Heart right ventricle (tissue), 16 donors: ENCODE data around the gene NR2E3. TPM values are rescaled to one million over a fixed set of nuclear protein-coding genes. Genes with fewer than 3 reads are reported as not detected.

ENCODE experiments used
- ATAC-seq, 8 donors: fragments of 200-7000 bp; cut with Tn5 transposase; one replicate each; pipeline ENCODE4 v1.9.1; 2020; ENCODE audit warnings: mild to moderate bottlenecking in 8 of 8, moderate library complexity in 8 of 8, moderate number of reproducible peaks in 1 of 8
- DNase-seq, 2 donors: peaks; one replicate each; pipeline ENCODE4 v3.0.0-alpha.2; 2020
- H3K27ac ChIP-seq, 10 donors: fragments of 200-600 bp; sonication (generic) in 2 of 10; one replicate each; pipeline versions ENCODE4 v1.5.0 to v1.8.0; 2020 to 2022; ENCODE audit warnings: mild to moderate bottlenecking in 3 of 10
- H3K27me3 ChIP-seq, 7 donors: fragments of 200-600 bp; one replicate each; pipeline ENCODE4 v1.8.0; 2021 to 2022; ENCODE audit warnings: mild to moderate bottlenecking in 2 of 7
- H3K36me3 ChIP-seq, 9 donors: fragments of 200-600 bp; sonication (generic) in 1 of 9; one replicate each; pipeline versions ENCODE4 v1.5.0 to v1.8.0; 2020 to 2022; ENCODE audit warnings: mild to moderate bottlenecking in 2 of 9
- H3K4me1 ChIP-seq, 9 donors: fragments of 200-600 bp; sonication (generic) in 1 of 9; one replicate each; pipeline versions ENCODE4 v1.5.0 to v1.8.0; 2020 to 2022; ENCODE audit warnings: mild to moderate bottlenecking in 4 of 9
- H3K4me3 ChIP-seq, 10 donors: fragments of 200-600 bp; sonication (generic) in 2 of 10; one replicate each; pipeline versions ENCODE4 v1.5.0 to v1.8.0; 2020 to 2022; ENCODE audit warnings: mild to moderate bottlenecking in 7 of 10, moderate library complexity in 2 of 10
- H3K9me3 ChIP-seq, 11 donors: fragments of 200-600 bp in 10 of 11; sonication (generic) in 2 of 11; one replicate each; pipeline versions ENCODE4 v1.5.0 to v1.8.0; 2013 to 2022; ENCODE audit warnings: mild to moderate bottlenecking in 2 of 11, control low read depth in 1 of 11, moderate library complexity in 1 of 11
- CTCF ChIP-seq, 9 donors: fragments of 200-600 bp; sonication (generic) in 2 of 9; IDR thresholded peaks; one replicate each; pipeline versions ENCODE4 v1.5.0 to v1.8.0; 2021 to 2022; ENCODE audit warnings: antibody characterized with exemption in 9 of 9, mild to moderate bottlenecking in 5 of 9, moderate library complexity in 1 of 9
- WGBS, 2 donors: extraction: QIAGEN DNeasy Blood & Tissue Kit; methylation state at CpG; one replicate each; pipeline ENCODE4 v1.1.7; 2013; ENCODE audit warnings: inconsistent platforms in 1 of 2; 5-methylcytosine and 5-hydroxymethylcytosine counted together
- intact Hi-C, 10 donors: fragments of 100-400 bp; cut with DNase I; formaldehyde crosslinking; loops; one replicate each; pipeline versions ENCODE4 v1.11.1 to v1.14.2; 2022
- polyA plus RNA-seq, 2 donors: library from polyadenylated mRNA; stranded (reverse); fragments of 200-250 nt; gene quantifications; one replicate each; pipeline ENCODE4 v1.2.3, GENCODE V29; 2013
- total RNA-seq, 10 donors: library from RNA; stranded (reverse); fragmentation: NEBNext Ultra II Directional in 3 of 10; extraction: Animal tissue kit (Norgen Biotek cat#: 25700) in 3 of 10; gene quantifications; one replicate each; pipeline versions ENCODE4 v1.2.1 to v1.2.4, GENCODE V29; 2021 to 2023
- donor health status: Arrhythmogenic right ventricular cardiomyopathy.
- donor health status: ischemic (EF 13 %, LVEDD 7.1; RV severe dilation, severe dysfunction).
- donor health status: healthy with polysubstance abuse.
- donor health status: DM: no; HTN: yes; CAD: no.
- donor health status: DM: no; HTN: no; CAD: no.
- donor health status: ischemic (EF 25% LVEDD 6.9; RV normal size, moderate dysfunction).
- donor health status: ischemic (EF 25% LVEDD 5.7; RV mildly dilated, moderate dysfunction).
- donor health status: healthy.
- donor health status: DM: yes; HTN: yes; CAD: no.
- donor health status: Ischemic cardiomyopathy.
- donor health status: ischemic (EF 35%, LVEDD 5.7; RV mildly dilated, moderate dysfunction).
- donor health status: nonischemic (EF 11% LVEDD 7.7; RV severe dilation, severe dysfunction).
- donor health status: DM: yes; HTN: yes; CAD: no.
- donor health status: PGD.
- donor health status: ischemic (EF 29% LVEDD 5.4; RV normal size, mild dysfunction).
- donor health status: nonischemic (EF 23%, LVEDD 6.1; RV moderate dilation, normal function).

NR2E3 gene
- total and polyA plus RNA-seq, 12 donors = 0.04 to 0.26 (median 0.13) TPM; not detected in 8

- WGBS, 2 donors = 37 to 56% methylated on average over 1 of the region's 1 CpG
- intact Hi-C loops = loop anchor here in 1 of 10 donors (10.0 kb wide), 1 partner anchor 381 kb away; no protein-coding TSS in a partner anchor
- Histone ChIP-seq H3K9me3 (no peaks in the 10 kb centered on the region), H3K36me3 (peaks cover 0 to 25% (median 0%) of the 10 kb centered on the region in 9 donors), H3K27me3 (no peaks in the 10 kb centered on the region), H3K4me3 (no peak overlapping the region), H3K4me1 (no peaks in the 10 kb centered on the region), H3K27ac (no peak overlapping the region)
- no peak for TF ChIP-seq CTCF (IDR thresholded peaks at IDR 0.05)
- ATAC-seq = no peak
- DNase-seq = no peak
Measured at GRCh38 chr15:71773206-71773859, 37.0 kb upstream of the NR2E3 start.

- intact Hi-C loops = loop anchor here in 1 of 10 donors (10.0 kb wide), 1 partner anchor 379 kb away; no protein-coding TSS in a partner anchor
- H3K4me3 ChIP-seq = no peak overlapping the region
- H3K36me3 ChIP-seq = peaks cover 0 to 26% (median 0%) of the 10 kb centered on the region in 9 donors
- no peak for TF ChIP-seq CTCF (IDR thresholded peaks at IDR 0.05)
- no peak for DNase-seq
- ATAC-seq = no peak
- no peak overlapping the region for H3K27ac ChIP-seq
- H3K27me3 ChIP-seq = no peaks in the 10 kb centered on the region
- no peaks in the 10 kb centered on the region for H3K9me3 ChIP-seq
- peaks cover 0 to 10% (median 5%) of the 10 kb centered on the region in 9 donors for H3K4me1 ChIP-seq
Measured at GRCh38 chr15:71775856-71776255, 34.5 kb upstream of the NR2E3 start.

GRCh38 chr15:71776304-71776703, 34.0 kb upstream of the NR2E3 start:
- WGBS, 2 donors = 76 to 80% methylated on average over 3 of the region's 3 CpGs
- H3K9me3 ChIP-seq = no peaks in the 10 kb centered on the region
- no peak overlapping the region for H3K4me3 ChIP-seq
- peaks cover 0 to 13% (median 6%) of the 10 kb centered on the region in 9 donors for H3K4me1 ChIP-seq
- no peak for ATAC-seq
- no peak overlapping the region for H3K27ac ChIP-seq
- no peaks in the 10 kb centered on the region for H3K27me3 ChIP-seq
- no peak for TF ChIP-seq CTCF (IDR thresholded peaks at IDR 0.05)
- DNase-seq = no peak
- H3K36me3 ChIP-seq = peaks cover 0 to 22% (median 0%) of the 10 kb centered on the region in 9 donors
- intact Hi-C loops = loop anchor here in 1 of 10 donors (10.0 kb wide), 1 partner anchor 378 kb away; no protein-coding TSS in a partner anchor

- DNase-seq (no peak), ATAC-seq (peak in 1 of 8 donors; percentile 27)
- Histone ChIP-seq H3K27me3 (no peaks in the 10 kb centered on the region), H3K4me3 (no peak overlapping the region), H3K9me3 (no peaks in the 10 kb centered on the region), H3K36me3 (peaks cover 0 to 13% (median 0%) of the 10 kb centered on the region in 9 donors), H3K27ac (no peak overlapping the region), H3K4me1 (peaks cover 0 to 13% (median 6%) of the 10 kb centered on the region in 9 donors)
- intact Hi-C loops = loop anchor here in 1 of 10 donors (10.0 kb wide), 1 partner anchor 377 kb away; no protein-coding TSS in a partner anchor
- TF ChIP-seq CTCF (IDR thresholded peaks at IDR 0.05) = no peak
- 84 to 85% methylated on average over 16 of the region's 16 CpGs for WGBS, 2 donors
Measured at GRCh38 chr15:71777216-71777943, 33.0 kb upstream of the NR2E3 start.
